ENCODE results near the gene NELFCD.

DNA sequence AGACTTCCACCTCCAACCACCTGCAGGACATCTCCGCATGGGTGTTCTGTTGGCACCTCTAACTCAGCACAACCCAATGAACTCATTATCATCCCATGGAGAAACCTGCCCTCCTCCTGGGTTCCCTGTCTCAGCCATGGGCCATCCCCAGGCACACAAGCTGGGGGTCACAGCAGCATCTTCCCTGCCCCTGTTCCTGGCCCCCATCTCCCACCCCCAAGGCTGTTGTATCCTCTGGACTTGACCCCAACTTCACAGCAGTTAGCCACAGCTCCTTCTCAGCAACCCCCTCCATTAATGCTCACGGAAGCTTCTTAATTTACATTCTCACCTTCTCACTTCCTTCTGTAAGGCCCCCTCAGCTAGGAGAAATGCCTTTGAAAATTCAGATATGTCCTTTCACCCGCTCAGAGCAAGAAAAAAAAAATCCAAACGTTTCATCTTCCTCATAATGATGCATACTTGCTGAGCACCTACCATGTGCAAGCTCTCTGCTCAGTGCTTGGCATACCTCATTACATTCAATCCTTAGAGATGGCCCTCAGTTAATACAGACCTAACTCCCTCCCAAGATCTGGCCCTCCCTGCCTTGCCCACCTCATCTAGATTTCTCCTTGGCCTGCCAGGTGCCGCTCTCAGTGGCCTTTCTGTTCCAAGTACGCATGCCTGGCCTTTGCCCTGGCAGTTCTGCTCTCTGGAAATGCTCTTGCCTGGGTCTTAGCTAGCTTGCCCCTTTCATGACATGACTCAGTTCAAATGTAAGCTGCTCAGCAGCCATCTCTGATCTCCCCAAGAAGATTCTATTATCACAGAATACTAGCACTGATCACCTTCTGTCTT, 2.5 kb upstream of the NELFCD start:
- TF ChIP-seq EZH2 (IDR thresholded peaks at IDR 0.05; ENCODE audit: insufficient read depth, poor library complexity, severe bottlenecking), result no peak
- TF ChIP-seq EZH2phosphoT487 (IDR thresholded peaks at IDR 0.05; ENCODE audit: insufficient read depth, low read depth), result no peak

Measured in GM23248 (cell line).